Suprapubic skin (tissue), 4 donors: Measurements from ENCODE around the gene CHRM1. TPM values are rescaled to one million over a fixed set of nuclear protein-coding genes. Genes with fewer than 3 reads are reported as not detected.

Experiments
- DNase-seq, 2 donors: peaks; one replicate each; pipeline ENCODE4 v3.0.0-alpha.2; 2019; ENCODE audit warnings: low spot score in 2 of 2
- H3K27ac ChIP-seq: fragments of 200-600 bp; sonication (generic); one replicate; pipeline ENCODE4 v1.5.1; 2019
- H3K27me3 ChIP-seq: fragments of 200-600 bp; sonication (generic); one replicate; pipeline ENCODE4 v1.5.1; 2019
- H3K36me3 ChIP-seq: fragments of 200-600 bp; sonication (generic); one replicate; pipeline ENCODE4 v1.5.1; 2019
- H3K4me1 ChIP-seq: fragments of 200-600 bp; sonication (generic); one replicate; pipeline ENCODE4 v1.5.1; 2019
- H3K4me3 ChIP-seq: fragments of 200-600 bp; sonication (generic); one replicate; pipeline ENCODE4 v1.5.1; 2019; ENCODE audit warnings: mild to moderate bottlenecking
- H3K9me3 ChIP-seq: fragments of 200-600 bp; sonication (generic); one replicate; pipeline ENCODE4 v1.5.1; 2019
- CTCF ChIP-seq, 2 donors: fragments of 200-600 bp in 1 of 2; fragments of 450-650 bp in 1 of 2; sonication (generic) in 1 of 2; IDR thresholded peaks; one replicate each; pipeline ENCODE4 v1.5.1; 2016 to 2019; ENCODE audit warnings: antibody characterized with exemption in 2 of 2, mild to moderate bottlenecking in 1 of 2, moderate library complexity in 1 of 2
- EP300 ChIP-seq: sonication (generic); formaldehyde crosslinking; IDR thresholded peaks from one replicate; pipeline ENCODE4 v1.6.1; 2017; ENCODE audit warnings: antibody characterized with exemption
- POLR2A ChIP-seq, 2 donors: fragments of 450-650 bp; IDR thresholded peaks; one replicate each; pipeline ENCODE4 v1.6.1; 2017; ENCODE audit warnings: antibody characterized with exemption in 2 of 2, mild to moderate bottlenecking in 2 of 2, moderate library complexity in 2 of 2
- POLR2AphosphoS5 ChIP-seq, 3 donors: sonication (generic); formaldehyde crosslinking; IDR thresholded peaks; one replicate each; pipeline ENCODE4 v1.6.1; 2017; ENCODE audit warnings: antibody characterized with exemption in 3 of 3
- WGBS: methylation state at CpG from one replicate; pipeline ENCODE4 v1.1.5; 2018; 5-methylcytosine and 5-hydroxymethylcytosine counted together
- total RNA-seq, 4 donors: library from RNA; depleted of rRNA; stranded (reverse); fragments of >200 nt; gene quantifications; one replicate each; pipeline ENCODE4 v1.1.0, GENCODE V29; 2016

CHRM1 gene
- total RNA-seq, 4 donors from 2014 or later, result 2.5 to 5.4 (median 4.5) TPM

GRCh38 chr11:62879235-62879978, 41.8 kb downstream of the CHRM1 start:
- peak overlapping the region; percentile 100 for H3K27ac ChIP-seq
- peaks cover 17% of the 10 kb centered on the region for H3K36me3 ChIP-seq
- WGBS, result 69% methylated on average over 4 of the region's 7 CpGs
- no peaks in the 10 kb centered on the region for H3K27me3 ChIP-seq
- DNase-seq, result no peak
- no peaks in the 10 kb centered on the region for H3K9me3 ChIP-seq
- H3K4me3 ChIP-seq, result peak overlapping the region; percentile 92
- TF ChIP-seq CTCF (IDR thresholded peaks at IDR 0.05) (no peak), POLR2AphosphoS5 (IDR thresholded peaks at IDR 0.05) (no peak), EP300 (no peak), POLR2A (IDR thresholded peaks at IDR 0.05) (no peak)
- peaks cover 62% of the 10 kb centered on the region for H3K4me1 ChIP-seq

- WGBS, result 56% methylated on average over 6 of the region's 6 CpGs
- no peak overlapping the region for H3K4me3 ChIP-seq
- peaks cover 36% of the 10 kb centered on the region for H3K4me1 ChIP-seq
- no peak for DNase-seq
- H3K27me3 ChIP-seq, result no peaks in the 10 kb centered on the region
- no peaks in the 10 kb centered on the region for H3K9me3 ChIP-seq
- H3K36me3 ChIP-seq, result no peaks in the 10 kb centered on the region
- TF ChIP-seq CTCF (IDR thresholded peaks at IDR 0.05) (no peak), EP300 (no peak), POLR2A (IDR thresholded peaks at IDR 0.05) (no peak), POLR2AphosphoS5 (IDR thresholded peaks at IDR 0.05) (no peak)
- H3K27ac ChIP-seq, result no peak overlapping the region
Observed at GRCh38 chr11:62876712-62877111, 44.5 kb downstream of the CHRM1 start.

GRCh38 chr11:62875698-62876478, 45.3 kb downstream of the CHRM1 start:
- H3K9me3 ChIP-seq, result no peaks in the 10 kb centered on the region
- WGBS, result 92% methylated on average over 7 of the region's 7 CpGs
- DNase-seq, result no peak

GRCh38 chr11:62874851-62875250, 46.3 kb downstream of the CHRM1 start:
- H3K9me3 ChIP-seq, result no peaks in the 10 kb centered on the region

More at GRCh38 chr11:62875698-62876478, 45.3 kb downstream of the CHRM1 start:
- no peaks in the 10 kb centered on the region for H3K36me3 ChIP-seq
- H3K27ac ChIP-seq, result no peak overlapping the region
- H3K4me3 ChIP-seq, result no peak overlapping the region
- no peaks in the 10 kb centered on the region for H3K27me3 ChIP-seq
- TF ChIP-seq POLR2AphosphoS5 (IDR thresholded peaks at IDR 0.05) (no peak), EP300 (no peak), POLR2A (IDR thresholded peaks at IDR 0.05) (no peak), CTCF (IDR thresholded peaks at IDR 0.05) (no peak)
- H3K4me1 ChIP-seq, result peaks cover 36% of the 10 kb centered on the region

GRCh38 chr11:62865635-62866034, 55.5 kb downstream of the CHRM1 start:
- no peaks in the 10 kb centered on the region for H3K27me3 ChIP-seq
- DNase-seq, result no peak
- H3K9me3 ChIP-seq, result no peaks in the 10 kb centered on the region
- WGBS, result 68% methylated on average over 6 of the region's 6 CpGs
- no peak overlapping the region for H3K4me3 ChIP-seq
- H3K27ac ChIP-seq, result no peak overlapping the region
- no peak for TF ChIP-seq EP300
- no peak for TF ChIP-seq POLR2AphosphoS5 (IDR thresholded peaks at IDR 0.05)
- no peak for TF ChIP-seq CTCF (IDR thresholded peaks at IDR 0.05)
- TF ChIP-seq POLR2A (IDR thresholded peaks at IDR 0.05), result no peak
- no peaks in the 10 kb centered on the region for H3K36me3 ChIP-seq
- peaks cover 9% of the 10 kb centered on the region for H3K4me1 ChIP-seq

More at GRCh38 chr11:62874851-62875250, 46.3 kb downstream of the CHRM1 start:
- no peaks in the 10 kb centered on the region for H3K36me3 ChIP-seq
- peaks cover 30% of the 10 kb centered on the region for H3K4me1 ChIP-seq
- 89% methylated on average over 7 of the region's 7 CpGs for WGBS
- no peaks in the 10 kb centered on the region for H3K27me3 ChIP-seq
- H3K4me3 ChIP-seq, result no peak overlapping the region
- no peak for DNase-seq
- TF ChIP-seq EP300, result no peak
- no peak for TF ChIP-seq POLR2A (IDR thresholded peaks at IDR 0.05)
- no peak for TF ChIP-seq POLR2AphosphoS5 (IDR thresholded peaks at IDR 0.05)
- H3K27ac ChIP-seq, result no peak overlapping the region
